Tibial nerve (tissue), 4 donors: ENCODE data around the gene HCRTR2. TPM values are rescaled to one million over a fixed set of nuclear protein-coding genes. Genes with fewer than 3 reads are reported as not detected.

Experiments
- DNase-seq, 2 donors: peaks; one replicate each; pipeline ENCODE4 v3.0.0-alpha.2; 2019; ENCODE audit warnings: low spot score in 2 of 2
- H3K27ac ChIP-seq, 4 donors: fragments of 200-600 bp; sonication (generic) in 3 of 4; one replicate each; pipeline ENCODE4 v1.5.1; 2017 to 2019; ENCODE audit warnings: mild to moderate bottlenecking in 1 of 4
- H3K27me3 ChIP-seq, 2 donors: fragments of 200-600 bp; sonication (generic) in 1 of 2; one replicate each; pipeline versions ENCODE4 v1.5.1 to v1.6.0; 2017 to 2019
- H3K36me3 ChIP-seq, 3 donors: fragments of 200-600 bp; sonication (generic); one replicate each; pipeline ENCODE4 v1.5.1; 2018 to 2019
- H3K4me1 ChIP-seq, 4 donors: fragments of 200-600 bp; sonication (generic) in 3 of 4; one replicate each; pipeline ENCODE4 v1.5.1; 2017 to 2019
- H3K4me3 ChIP-seq, 4 donors: fragments of 200-600 bp; sonication (generic) in 3 of 4; one replicate each; pipeline ENCODE4 v1.5.1; 2017 to 2019; ENCODE audit warnings: mild to moderate bottlenecking in 1 of 4, moderate library complexity in 1 of 4
- H3K9me3 ChIP-seq, 4 donors: fragments of 200-600 bp; sonication (generic) in 3 of 4; one replicate each; pipeline ENCODE4 v1.5.1; 2017 to 2019
- EP300 ChIP-seq, 2 donors: sonication (generic); formaldehyde crosslinking; IDR thresholded peaks; one replicate each; pipeline ENCODE4 v1.6.1; 2017; ENCODE audit warnings: antibody characterized with exemption in 2 of 2, mild to moderate bottlenecking in 1 of 2
- POLR2A ChIP-seq, 2 donors: fragments of 450-650 bp; IDR thresholded peaks; one replicate each; pipeline ENCODE4 v1.6.1; 2017; ENCODE audit warnings: antibody characterized with exemption in 2 of 2, mild to moderate bottlenecking in 2 of 2, moderate library complexity in 2 of 2
- WGBS, 2 donors: methylation state at CpG; one replicate each; pipeline ENCODE4 v1.1.5; 2018; 5-methylcytosine and 5-hydroxymethylcytosine counted together
- total RNA-seq, 4 donors: library from RNA; depleted of rRNA; stranded (reverse); fragments of >200 nt; gene quantifications; one replicate each; pipeline ENCODE4 v1.1.0, GENCODE V29; 2016
- TF ChIP-seq, protein P1 (sequence below), 5 experiments: fragments of 200-600 bp in 3 of 5; fragments of 450-650 bp in 2 of 5; sonication (generic) in 3 of 5; IDR thresholded peaks; one replicate each; pipeline ENCODE4 v1.5.1; 2016 to 2019; ENCODE audit warnings: antibody characterized with exemption in 5 of 5, mild to moderate bottlenecking in 3 of 5, moderate library complexity in 2 of 5

HCRTR2 gene
- total RNA-seq, 4 donors from 2014 or later: not detected

DNA sequence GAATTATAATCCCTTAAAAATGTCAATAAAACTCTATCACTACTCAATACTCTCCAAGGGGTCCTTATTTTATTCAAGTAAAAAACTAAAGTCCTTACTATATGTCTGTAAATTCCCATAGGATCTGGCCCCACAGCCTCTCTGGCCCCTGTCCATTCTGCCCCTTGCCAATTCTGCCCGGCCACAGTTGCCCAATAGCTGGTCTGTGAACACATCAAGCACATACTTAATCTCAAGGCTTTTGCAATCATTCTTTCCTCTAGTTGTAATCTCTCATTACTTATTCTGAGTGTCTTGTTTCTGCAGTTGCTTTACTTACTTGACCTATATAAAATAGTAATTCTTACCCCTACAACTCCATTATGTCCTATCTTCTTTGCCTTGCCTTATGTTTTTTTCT is 130.4 kb downstream of the HCRTR2 start:
- no peaks in the 10 kb centered on the region for H3K9me3 ChIP-seq
- no peaks in the 10 kb centered on the region for H3K4me1 ChIP-seq
- WGBS, 2 donors: 82 to 86% methylated on average over 1 of the region's 1 CpG
- no peak for DNase-seq
- TF ChIP-seq, protein P1, sequence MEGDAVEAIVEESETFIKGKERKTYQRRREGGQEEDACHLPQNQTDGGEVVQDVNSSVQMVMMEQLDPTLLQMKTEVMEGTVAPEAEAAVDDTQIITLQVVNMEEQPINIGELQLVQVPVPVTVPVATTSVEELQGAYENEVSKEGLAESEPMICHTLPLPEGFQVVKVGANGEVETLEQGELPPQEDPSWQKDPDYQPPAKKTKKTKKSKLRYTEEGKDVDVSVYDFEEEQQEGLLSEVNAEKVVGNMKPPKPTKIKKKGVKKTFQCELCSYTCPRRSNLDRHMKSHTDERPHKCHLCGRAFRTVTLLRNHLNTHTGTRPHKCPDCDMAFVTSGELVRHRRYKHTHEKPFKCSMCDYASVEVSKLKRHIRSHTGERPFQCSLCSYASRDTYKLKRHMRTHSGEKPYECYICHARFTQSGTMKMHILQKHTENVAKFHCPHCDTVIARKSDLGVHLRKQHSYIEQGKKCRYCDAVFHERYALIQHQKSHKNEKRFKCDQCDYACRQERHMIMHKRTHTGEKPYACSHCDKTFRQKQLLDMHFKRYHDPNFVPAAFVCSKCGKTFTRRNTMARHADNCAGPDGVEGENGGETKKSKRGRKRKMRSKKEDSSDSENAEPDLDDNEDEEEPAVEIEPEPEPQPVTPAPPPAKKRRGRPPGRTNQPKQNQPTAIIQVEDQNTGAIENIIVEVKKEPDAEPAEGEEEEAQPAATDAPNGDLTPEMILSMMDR (IDR thresholded peaks at IDR 0.05): no peak
- TF ChIP-seq EP300 (IDR thresholded peaks at IDR 0.05) (no peak), POLR2A (IDR thresholded peaks at IDR 0.05) (no peak)
- no peaks in the 10 kb centered on the region for H3K36me3 ChIP-seq
- H3K4me3 ChIP-seq: no peak overlapping the region
- no peaks in the 10 kb centered on the region for H3K27me3 ChIP-seq
- no peak overlapping the region for H3K27ac ChIP-seq

GRCh38 chr6:55319961-55320695 is 145.8 kb downstream of the HCRTR2 start:
- H3K4me1 ChIP-seq: no peaks in the 10 kb centered on the region
- no peak overlapping the region for H3K27ac ChIP-seq
- TF ChIP-seq POLR2A (IDR thresholded peaks at IDR 0.05) (no peak), EP300 (IDR thresholded peaks at IDR 0.05) (no peak)
- TF ChIP-seq, protein P1 (IDR thresholded peaks at IDR 0.05): no peak
- no peak overlapping the region for H3K4me3 ChIP-seq
- peaks cover 0 to 14% (median 0%) of the 10 kb centered on the region in 4 donors for H3K9me3 ChIP-seq
- H3K36me3 ChIP-seq: no peaks in the 10 kb centered on the region
- DNase-seq: no peak
- H3K27me3 ChIP-seq: no peaks in the 10 kb centered on the region

DNA sequence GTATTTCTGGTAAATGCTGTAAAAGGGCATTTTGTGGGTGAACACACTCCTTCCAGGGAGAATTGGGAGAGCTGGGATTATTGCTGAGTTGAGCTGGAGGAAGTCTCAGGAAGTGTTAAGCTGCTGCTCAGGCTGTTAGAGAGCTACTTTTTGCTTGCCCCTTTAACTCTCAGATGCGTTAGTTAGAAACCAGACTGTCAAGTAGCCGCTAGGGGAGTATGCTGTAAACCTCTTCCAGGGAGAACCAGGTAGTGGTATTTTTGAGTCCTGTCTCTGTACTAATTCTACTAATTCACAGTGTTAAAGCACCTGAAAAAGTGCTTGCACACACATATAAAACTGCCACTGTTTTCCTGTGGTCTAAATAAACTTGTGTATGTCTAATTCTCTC is 146.4 kb downstream of the HCRTR2 start:
- no peak for DNase-seq
- H3K27ac ChIP-seq: no peak overlapping the region
- no peaks in the 10 kb centered on the region for H3K36me3 ChIP-seq
- 52 to 60% methylated on average over 2 of the region's 2 CpGs for WGBS, 2 donors
- H3K4me3 ChIP-seq: no peak overlapping the region
- H3K4me1 ChIP-seq: no peaks in the 10 kb centered on the region
- no peaks in the 10 kb centered on the region for H3K27me3 ChIP-seq
- TF ChIP-seq POLR2A (IDR thresholded peaks at IDR 0.05) (no peak), EP300 (IDR thresholded peaks at IDR 0.05) (no peak)
- TF ChIP-seq, protein P1 (IDR thresholded peaks at IDR 0.05): no peak
- H3K9me3 ChIP-seq: peaks cover 0 to 14% (median 0%) of the 10 kb centered on the region in 4 donors

DNA sequence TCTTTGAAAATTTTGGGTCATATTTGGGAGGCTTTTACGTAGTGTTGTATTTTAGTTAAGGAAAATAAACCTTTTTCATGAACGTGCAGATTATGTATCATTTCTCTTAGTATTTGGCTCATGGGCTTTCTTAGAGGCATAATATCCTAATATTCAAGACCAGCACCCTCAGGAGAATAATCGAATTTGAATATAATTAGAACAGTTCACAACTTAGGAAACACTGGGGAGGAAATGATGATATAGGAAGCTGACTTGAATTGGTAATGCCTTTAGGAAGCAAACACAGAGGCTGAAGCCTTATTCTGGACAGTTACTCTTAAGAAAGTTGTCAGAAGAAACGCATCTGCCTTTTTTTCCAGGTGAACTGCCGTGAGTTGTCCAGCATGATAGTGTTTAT is 152.9 kb downstream of the HCRTR2 start, which contains the start of gene GFRAL:
TSS of gene GFRAL (plus strand) at position 301 of the 400 bp plus-strand sequence. CDS start at position 387, 86 bp downstream.
- 74 to 79% methylated on average over 5 of the region's 5 CpGs for WGBS, 2 donors
- Histone ChIP-seq H3K27ac (no peak within 1 kb of the TSS), H3K4me1 (no peaks in the 10 kb centered on the region), H3K27me3 (no peaks in the 10 kb centered on the region), H3K4me3 (no peak within 1 kb of the TSS), H3K9me3 (no peaks in the 10 kb centered on the region), H3K36me3 (no peaks in the 10 kb centered on the region)
- TF ChIP-seq, protein P1 (IDR thresholded peaks at IDR 0.05): no peak
- TF ChIP-seq EP300 (IDR thresholded peaks at IDR 0.05): no peak
- no peak for TF ChIP-seq POLR2A (IDR thresholded peaks at IDR 0.05)
- DNase-seq: no peak

Other genes starting within 250 kb of the HCRTR2 start
- not detected for gene GFRAL, start 153.0 kb downstream of the HCRTR2 start, total RNA-seq